GM23338 (cell line): ENCODE measurements around the gene SEC23A. TPM values are rescaled to one million over a fixed set of nuclear protein-coding genes. Genes with fewer than 3 reads are reported as not detected.
A peak's percentile ranks its signal among the peaks of the same experiment; 100 is the strongest.
"Not testable (repeated sequence)": the region's sequence is repeated elsewhere in the genome, so short reads cannot be mapped to it uniquely, and the experiment has no call there.

Experiments
- ATAC-seq: fragments of 200-7000 bp; cut with Tn5 transposase; 3 replicates; pipeline ENCODE4 v1.9.1; 2020
- DNase-seq: peaks from one replicate; pipeline ENCODE4 v3.0.0-alpha.2; 2015; ENCODE audit warnings: low spot score
- H2AFZ ChIP-seq: fragments of 200-600 bp; sonication (generic); 2 replicates; pipeline ENCODE4 v1.8.0; 2016; ENCODE audit warnings: antibody characterized with exemption, mild to moderate bottlenecking, moderate library complexity
- H3F3A ChIP-seq: fragments of 200-600 bp; sonication (generic); replicated peaks from 2 replicates; pipeline ENCODE4 v1.8.0; 2017; ENCODE audit warnings: antibody characterized with exemption, mixed run types, low read depth
- H3K27ac ChIP-seq: fragments of 200-600 bp; sonication (generic); 2 replicates; pipeline ENCODE4 v1.6.1; 2016; ENCODE audit warnings: low read depth
- H3K27me3 ChIP-seq: fragments of 200-600 bp; sonication (generic); 2 replicates; pipeline ENCODE4 v1.8.0; 2016; ENCODE audit warnings: mild to moderate bottlenecking, mixed run types, moderate library complexity; ENCODE audit not compliant: insufficient read depth
- H3K36me3 ChIP-seq: fragments of 200-600 bp; sonication (generic); 2 replicates; pipeline ENCODE4 v1.8.0; 2016; ENCODE audit warnings: mild to moderate bottlenecking; ENCODE audit not compliant: insufficient read depth
- H3K4me1 ChIP-seq: fragments of 200-600 bp; sonication (generic); 2 replicates; pipeline ENCODE4 v1.8.0; 2016; ENCODE audit warnings: mild to moderate bottlenecking, moderate library complexity; ENCODE audit not compliant: insufficient read depth
- H3K4me2 ChIP-seq: fragments of 200-600 bp; sonication (generic); 2 replicates; pipeline ENCODE4 v1.7.1; 2017; ENCODE audit warnings: mixed run types
- H3K4me3 ChIP-seq: fragments of 200-600 bp; sonication (generic); 2 replicates; pipeline ENCODE4 v1.6.1; 2016; ENCODE audit warnings: mixed run types
- H3K79me2 ChIP-seq: fragments of 200-600 bp; sonication (generic); replicated peaks from 2 replicates; pipeline ENCODE4 v1.8.0; 2017; ENCODE audit warnings: mild to moderate bottlenecking; ENCODE audit not compliant: insufficient read depth
- H3K9me2 ChIP-seq: fragments of 200-600 bp; sonication (generic); 2 replicates; pipeline ENCODE4 v1.8.0; 2017; ENCODE audit not compliant: insufficient read depth
- H4K20me1 ChIP-seq: fragments of 200-600 bp; sonication (generic); replicated peaks from 2 replicates; pipeline ENCODE4 v1.8.0; 2017; ENCODE audit warnings: mild to moderate bottlenecking; ENCODE audit not compliant: insufficient read depth
- H3K27ac Mint-ChIP-seq: 2 replicates; pipeline ENCODE4 v1.8.0; 2020; ENCODE audit warnings: inconsistent platforms, mild to moderate bottlenecking, moderate library complexity, mixed read lengths
- H3K27me3 Mint-ChIP-seq: 3 replicates; pipeline ENCODE4 v1.8.0; 2022; ENCODE audit warnings: low read depth, mild to moderate bottlenecking, moderate library complexity, mixed read lengths, inconsistent platforms; ENCODE audit not compliant: insufficient read depth, poor library complexity
- H3K36me3 Mint-ChIP-seq: 3 replicates; pipeline ENCODE4 v1.8.0; 2021; ENCODE audit warnings: low read depth, mild to moderate bottlenecking, inconsistent platforms, moderate library complexity, mixed read lengths
- H3K4me1 Mint-ChIP-seq: 3 replicates; pipeline ENCODE4 v1.8.0; 2020; ENCODE audit warnings: mild to moderate bottlenecking, inconsistent platforms, mixed read lengths
- H3K4me3 Mint-ChIP-seq: 3 replicates; pipeline ENCODE4 v1.8.0; 2021; ENCODE audit warnings: moderate library complexity, mild to moderate bottlenecking, inconsistent platforms, mixed read lengths
- H3K9me3 Mint-ChIP-seq: 3 replicates; pipeline ENCODE4 v1.8.0; 2020; ENCODE audit warnings: moderate library complexity, mild to moderate bottlenecking, inconsistent platforms, mixed read lengths
- CREB1 ChIP-seq: fragments of 250-450 bp; sonication (Bioruptor Pico); IDR thresholded peaks from 2 replicates; pipeline ENCODE4 v1.5.0; 2020; ENCODE audit warnings: low read depth, mild to moderate bottlenecking, moderate library complexity
- JUNB ChIP-seq: IDR thresholded peaks from one replicate; pipeline ENCODE4 v1.6.1; 2016; ENCODE audit warnings: antibody characterized with exemption; ENCODE audit not compliant: unreplicated experiment
- NANOG ChIP-seq: IDR thresholded peaks from 2 replicates; pipeline ENCODE4 v1.6.1; 2016; ENCODE audit warnings: antibody characterized with exemption, borderline replicate concordance
- POLR2AphosphoS5 ChIP-seq: IDR thresholded peaks from 2 replicates; pipeline ENCODE4 v1.6.1; 2016; ENCODE audit warnings: antibody characterized with exemption, low read depth
- STAT1 ChIP-seq: IDR thresholded peaks from one replicate; pipeline ENCODE4 v1.6.1; 2016; ENCODE audit warnings: antibody characterized with exemption; ENCODE audit not compliant: unreplicated experiment
- ZNF331 ChIP-seq: fragments of 250-450 bp; sonication (Bioruptor Pico); IDR thresholded peaks from 2 replicates; pipeline ENCODE4 v1.5.0; 2020; ENCODE audit warnings: low read depth, mild to moderate bottlenecking, moderate library complexity
- polyA plus RNA-seq: library from polyadenylated mRNA; unstranded; fragments of >200 nt; fragmentation: Nextera tagmentation; extraction: Ambion mirVana; gene quantifications from 2 replicates; pipeline ENCODE4 v1.2.1, GENCODE V29; 2016
- total RNA-seq: library from RNA; depleted of rRNA; stranded (reverse); fragments of >200 nt; shearing (Covaris generic); gene quantifications from 2 replicates; pipeline ENCODE4 v1.2.3, GENCODE V29; 2014
- TF ChIP-seq, protein P1 (sequence below), 2 experiments: fragments of 200-600 bp in 1 of 2; sonication (generic) in 1 of 2; conservative IDR thresholded peaks; 2 replicates each; pipeline versions ENCODE4 v1.5.1 to v1.6.1; 2016 to 2017; ENCODE audit warnings: antibody characterized with exemption in 2 of 2, low read depth in 2 of 2, mild to moderate bottlenecking in 2 of 2, moderate library complexity in 1 of 2
- TF ChIP-seq, protein P2 (sequence below): IDR thresholded peaks from one replicate; pipeline ENCODE4 v1.6.1; 2018; ENCODE audit warnings: antibody characterized with exemption; ENCODE audit not compliant: unreplicated experiment

Gene SEC23A
- total and polyA plus RNA-seq, 2 experiments from 2014 or later: 22.7 to 89.9 TPM

DNA sequence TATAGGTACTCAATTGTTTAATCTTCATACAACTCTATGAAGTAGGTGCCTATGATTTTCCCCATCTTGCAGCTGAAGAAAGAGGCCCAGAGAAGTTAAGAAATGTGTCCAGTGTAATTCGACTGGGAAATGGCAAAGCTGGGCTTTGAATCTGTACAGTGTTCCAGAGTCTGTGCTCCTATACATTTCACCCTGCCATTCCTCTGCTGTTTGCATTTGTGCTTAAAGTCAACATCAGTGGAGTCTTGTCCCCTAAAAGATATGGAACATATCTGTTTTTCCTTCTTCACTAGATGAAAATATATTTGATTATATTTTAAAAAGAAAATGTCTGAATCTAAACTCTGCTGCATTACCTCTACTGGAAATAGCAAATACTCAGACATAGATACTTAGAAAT, 88.6 kb downstream of the SEC23A start (continued):
- TF ChIP-seq, protein P1, sequence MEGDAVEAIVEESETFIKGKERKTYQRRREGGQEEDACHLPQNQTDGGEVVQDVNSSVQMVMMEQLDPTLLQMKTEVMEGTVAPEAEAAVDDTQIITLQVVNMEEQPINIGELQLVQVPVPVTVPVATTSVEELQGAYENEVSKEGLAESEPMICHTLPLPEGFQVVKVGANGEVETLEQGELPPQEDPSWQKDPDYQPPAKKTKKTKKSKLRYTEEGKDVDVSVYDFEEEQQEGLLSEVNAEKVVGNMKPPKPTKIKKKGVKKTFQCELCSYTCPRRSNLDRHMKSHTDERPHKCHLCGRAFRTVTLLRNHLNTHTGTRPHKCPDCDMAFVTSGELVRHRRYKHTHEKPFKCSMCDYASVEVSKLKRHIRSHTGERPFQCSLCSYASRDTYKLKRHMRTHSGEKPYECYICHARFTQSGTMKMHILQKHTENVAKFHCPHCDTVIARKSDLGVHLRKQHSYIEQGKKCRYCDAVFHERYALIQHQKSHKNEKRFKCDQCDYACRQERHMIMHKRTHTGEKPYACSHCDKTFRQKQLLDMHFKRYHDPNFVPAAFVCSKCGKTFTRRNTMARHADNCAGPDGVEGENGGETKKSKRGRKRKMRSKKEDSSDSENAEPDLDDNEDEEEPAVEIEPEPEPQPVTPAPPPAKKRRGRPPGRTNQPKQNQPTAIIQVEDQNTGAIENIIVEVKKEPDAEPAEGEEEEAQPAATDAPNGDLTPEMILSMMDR (conservative IDR thresholded peaks at IDR 0.05; ENCODE audit: low read depth in 2 of 2): no peak

DNA sequence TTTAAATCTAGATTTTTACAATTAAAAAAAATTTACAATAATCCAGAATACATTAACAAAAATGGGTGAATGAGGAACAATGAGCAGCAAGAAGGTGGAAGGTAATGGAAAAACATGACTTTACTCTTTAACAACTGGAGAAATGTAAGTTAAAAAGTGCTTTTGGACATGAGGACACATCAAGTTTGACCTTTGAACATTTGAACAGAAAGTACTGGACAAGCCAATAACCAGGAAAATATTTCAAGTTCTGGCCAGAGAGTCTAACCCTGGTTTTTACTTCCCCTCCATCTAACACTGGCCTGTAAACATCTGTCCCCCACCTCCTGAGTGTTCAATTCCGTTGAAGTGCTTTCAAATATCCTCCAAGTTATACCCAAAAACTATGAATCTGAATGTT, 94.1 kb downstream of the SEC23A start:
- not testable (repeated sequence) for ATAC-seq

DNA sequence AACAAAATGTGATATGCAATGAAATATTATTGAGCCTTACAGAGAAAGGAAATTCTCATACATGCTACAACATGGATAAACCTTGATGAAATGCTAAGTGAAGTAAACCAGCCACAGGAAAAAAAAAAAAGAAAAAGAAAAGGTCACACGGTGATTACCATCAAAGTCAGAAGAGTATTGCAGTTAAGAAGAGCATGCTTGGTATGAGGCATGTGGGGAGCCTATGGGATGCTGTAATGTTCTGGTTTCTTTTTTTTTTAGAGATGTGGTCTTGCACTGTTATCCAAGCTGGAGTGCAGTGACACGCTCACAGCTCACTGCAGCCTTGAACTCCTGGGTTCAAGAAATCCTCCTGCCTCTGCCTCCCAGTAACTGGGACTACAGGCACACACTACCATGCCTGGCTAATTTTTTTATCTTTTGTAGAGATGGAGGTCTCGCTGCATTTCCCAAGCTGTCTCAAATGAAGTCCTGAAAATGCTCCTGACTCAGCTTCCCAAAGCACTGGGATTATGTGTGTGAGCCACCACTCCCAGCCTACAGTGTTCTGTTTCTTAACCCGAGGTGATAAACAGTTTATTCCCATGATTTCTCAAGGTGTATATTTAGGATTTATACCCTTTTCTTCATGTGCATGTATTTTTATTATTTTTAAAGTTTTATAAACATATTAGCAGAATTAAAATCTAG, 96.2 kb downstream of the SEC23A start:
- DNase-seq: no peak
- ATAC-seq: no peak
- no peak overlapping the region for H3K27ac Mint-ChIP-seq
- H3K4me3 Mint-ChIP-seq: no peak overlapping the region
- H3K27me3 Mint-ChIP-seq: no peaks in the 10 kb centered on the region
- no peak overlapping the region for H3K27ac ChIP-seq
- no peaks in the 10 kb centered on the region for H3K36me3 Mint-ChIP-seq
- no peaks in the 10 kb centered on the region for H3F3A ChIP-seq
- H3K36me3 ChIP-seq: no peaks in the 10 kb centered on the region
- H4K20me1 ChIP-seq: no peaks in the 10 kb centered on the region
- H3K27me3 ChIP-seq: no peaks in the 10 kb centered on the region
- no peak overlapping the region for H3K4me2 ChIP-seq
- no peaks in the 10 kb centered on the region for H3K79me2 ChIP-seq
- no peak overlapping the region for H3K4me3 ChIP-seq
- H3K4me1 Mint-ChIP-seq: no peaks in the 10 kb centered on the region
- TF ChIP-seq CREB1 (CRISPR knock-in tag): no peak
- no peak for TF ChIP-seq STAT1
- H3K4me1 ChIP-seq: no peaks in the 10 kb centered on the region
- H3K9me3 Mint-ChIP-seq: no peaks in the 10 kb centered on the region; the same call in 2 of the 3 replicates
- 0 out of 2 replicates have a peak, but pooled peaks cover 10% of the 10 kb centered on the region for H3K9me2 ChIP-seq
- H2AFZ ChIP-seq: no peak overlapping the region

More for the DNA sequence above, 94.1 kb downstream of the SEC23A start:
- not testable (repeated sequence) for H3K36me3 Mint-ChIP-seq, H3F3A ChIP-seq, H3K9me2 ChIP-seq, H3K4me1 ChIP-seq, H3K27ac ChIP-seq, H3K4me2 ChIP-seq, H3K27me3 Mint-ChIP-seq, H2AFZ ChIP-seq, H3K9me3 Mint-ChIP-seq, H3K79me2 ChIP-seq, H4K20me1 ChIP-seq, H3K4me1 Mint-ChIP-seq, H3K4me3 ChIP-seq, DNase-seq, H3K4me3 Mint-ChIP-seq, H3K36me3 ChIP-seq, H3K27me3 ChIP-seq
- peak overlapping the region; percentile 46; the same call in 1 of the 2 replicates for H3K27ac Mint-ChIP-seq

DNA sequence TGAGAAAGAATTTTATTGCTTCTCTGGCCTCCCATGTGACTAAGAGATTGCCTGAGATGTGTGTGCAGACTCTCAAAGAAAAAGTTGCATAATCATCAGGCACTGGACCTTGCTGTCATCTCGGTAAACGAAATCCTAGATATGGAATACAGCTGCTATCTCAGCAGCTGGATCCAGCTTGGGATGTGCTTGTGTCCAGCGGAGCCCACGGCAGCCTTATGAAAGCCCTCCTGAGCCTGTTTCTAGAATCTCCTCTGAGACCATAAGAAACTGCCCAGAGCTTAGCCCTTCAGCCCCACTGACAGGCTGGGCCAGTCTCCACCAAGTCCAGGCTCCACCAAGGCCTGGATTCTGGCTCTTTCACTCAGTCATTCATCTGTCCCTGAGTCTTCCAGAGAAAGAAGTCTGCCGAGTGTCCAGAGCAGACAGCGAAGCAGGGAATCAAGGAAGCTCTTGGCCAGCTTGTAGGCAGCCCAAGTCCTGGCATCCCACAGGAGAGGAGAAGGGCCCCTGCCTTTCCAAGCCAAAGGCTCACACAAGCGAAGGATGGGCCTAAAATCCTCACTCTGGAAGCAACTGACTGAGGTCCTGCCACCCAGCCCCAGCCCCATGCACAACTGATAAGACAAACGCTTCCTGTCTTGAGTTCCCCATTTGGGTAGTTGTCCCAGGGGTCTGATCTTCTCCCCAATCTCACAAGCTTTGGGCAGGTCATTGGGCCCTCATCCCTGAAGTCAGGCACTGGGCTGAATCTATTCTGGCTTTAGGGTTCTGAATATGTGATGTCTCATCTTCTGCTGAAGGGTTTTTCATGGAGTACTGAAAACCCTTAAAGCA, 97.8 kb downstream of the SEC23A start:
- H2AFZ ChIP-seq: no peak overlapping the region
- 0 out of 2 replicates have a peak, but pooled peaks cover 10% of the 10 kb centered on the region for H3K9me2 ChIP-seq
- H3K4me1 ChIP-seq: no peaks in the 10 kb centered on the region
- DNase-seq: no peak
- H3F3A ChIP-seq: no peaks in the 10 kb centered on the region
- no peak overlapping the region for H3K4me3 ChIP-seq
- H3K4me2 ChIP-seq: no peak overlapping the region
- no peaks in the 10 kb centered on the region; the same call in 2 of the 3 replicates for H3K9me3 Mint-ChIP-seq
- H3K27me3 Mint-ChIP-seq: no peaks in the 10 kb centered on the region
- H3K4me3 Mint-ChIP-seq: no peak overlapping the region
- H3K27ac Mint-ChIP-seq: no peak overlapping the region
- no peaks in the 10 kb centered on the region for H4K20me1 ChIP-seq
- H3K36me3 Mint-ChIP-seq: no peaks in the 10 kb centered on the region
- H3K36me3 ChIP-seq: no peaks in the 10 kb centered on the region
- H3K4me1 Mint-ChIP-seq: no peaks in the 10 kb centered on the region
- H3K79me2 ChIP-seq: no peaks in the 10 kb centered on the region
- no peak for ATAC-seq
- H3K27me3 ChIP-seq: no peaks in the 10 kb centered on the region
- H3K27ac ChIP-seq: no peak overlapping the region
- TF ChIP-seq, protein P2, sequence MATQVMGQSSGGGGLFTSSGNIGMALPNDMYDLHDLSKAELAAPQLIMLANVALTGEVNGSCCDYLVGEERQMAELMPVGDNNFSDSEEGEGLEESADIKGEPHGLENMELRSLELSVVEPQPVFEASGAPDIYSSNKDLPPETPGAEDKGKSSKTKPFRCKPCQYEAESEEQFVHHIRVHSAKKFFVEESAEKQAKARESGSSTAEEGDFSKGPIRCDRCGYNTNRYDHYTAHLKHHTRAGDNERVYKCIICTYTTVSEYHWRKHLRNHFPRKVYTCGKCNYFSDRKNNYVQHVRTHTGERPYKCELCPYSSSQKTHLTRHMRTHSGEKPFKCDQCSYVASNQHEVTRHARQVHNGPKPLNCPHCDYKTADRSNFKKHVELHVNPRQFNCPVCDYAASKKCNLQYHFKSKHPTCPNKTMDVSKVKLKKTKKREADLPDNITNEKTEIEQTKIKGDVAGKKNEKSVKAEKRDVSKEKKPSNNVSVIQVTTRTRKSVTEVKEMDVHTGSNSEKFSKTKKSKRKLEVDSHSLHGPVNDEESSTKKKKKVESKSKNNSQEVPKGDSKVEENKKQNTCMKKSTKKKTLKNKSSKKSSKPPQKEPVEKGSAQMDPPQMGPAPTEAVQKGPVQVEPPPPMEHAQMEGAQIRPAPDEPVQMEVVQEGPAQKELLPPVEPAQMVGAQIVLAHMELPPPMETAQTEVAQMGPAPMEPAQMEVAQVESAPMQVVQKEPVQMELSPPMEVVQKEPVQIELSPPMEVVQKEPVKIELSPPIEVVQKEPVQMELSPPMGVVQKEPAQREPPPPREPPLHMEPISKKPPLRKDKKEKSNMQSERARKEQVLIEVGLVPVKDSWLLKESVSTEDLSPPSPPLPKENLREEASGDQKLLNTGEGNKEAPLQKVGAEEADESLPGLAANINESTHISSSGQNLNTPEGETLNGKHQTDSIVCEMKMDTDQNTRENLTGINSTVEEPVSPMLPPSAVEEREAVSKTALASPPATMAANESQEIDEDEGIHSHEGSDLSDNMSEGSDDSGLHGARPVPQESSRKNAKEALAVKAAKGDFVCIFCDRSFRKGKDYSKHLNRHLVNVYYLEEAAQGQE: no peak
- no peak for TF ChIP-seq JUNB
- no peak for TF ChIP-seq NANOG
- no peak for TF ChIP-seq POLR2AphosphoS5
- TF ChIP-seq ZNF331 (CRISPR knock-in tag): no peak
- no peak for TF ChIP-seq STAT1
